ENCODE measurements around the gene TMEM132D.

GRCh38 chr12:129310346-129310745 lies 593.5 kb downstream of the TMEM132D start:
- TF ChIP-seq CTCF (IDR thresholded peaks at IDR 0.05; ENCODE audit: extremely low read depth in 1 of 2, insufficient read depth in 1 of 2, low read depth in 1 of 2, low read length in 2 of 2) (no peak), POLR2AphosphoS5 (IDR thresholded peaks at IDR 0.05; ENCODE audit: insufficient read depth, low read depth, low read length) (no peak), EZH2 (IDR thresholded peaks at IDR 0.05; ENCODE audit: borderline replicate concordance, low read depth, low read length, severe bottlenecking) (no peak), JUN (IDR thresholded peaks at IDR 0.05; ENCODE audit: borderline replicate concordance, insufficient read depth, insufficient read length, low read depth) (no peak), POLR2A (IDR thresholded peaks at IDR 0.05; ENCODE audit: low read depth, low read length) (no peak), GATA2 (IDR thresholded peaks at IDR 0.05; ENCODE audit: insufficient read depth, insufficient read length, low read depth, low read length) (no peak)
